HCT116 (cell line): ENCODE data around the gene PIBF1. TPM values are rescaled to one million over a fixed set of nuclear protein-coding genes. Genes with fewer than 3 reads are reported as not detected.

ENCODE experiments used
- ATAC-seq: fragments of 200-7000 bp; cut with Tn5 transposase; 2 replicates; pipeline ENCODE4 v1.9.1; 2020; ENCODE audit warnings: mild to moderate bottlenecking, moderate library complexity
- Bru-seq: library from RNA; stranded (reverse); fragments of 400-500 nt; gene quantifications from one replicate; lab custom pipeline; 2021; lab: Mats Ljungman, UMichigan
- BruChase-seq, 2 experiments: library from RNA; stranded (reverse); fragments of 400-500 nt; gene quantifications; one replicate each; lab custom pipeline; 2021; lab: Mats Ljungman, UMichigan
- BruUV-seq: library from RNA; stranded (reverse); fragments of 400-500 nt; replicated peaks from 2 replicates; lab custom pipeline; 2021; lab: Mats Ljungman, UMichigan
- CTCF ChIA-PET: fragments of 300-600 bp; sonication (Branson Sonifier 250); formaldehyde crosslinking; loops from one replicate; lab custom pipeline; 2021; ENCODE audit warnings: antibody characterized with exemption; lab: Charles Lee
- POLR2A ChIA-PET: fragments of 300-600, 350-600 bp; sonication (Branson Sonifier 250); formaldehyde crosslinking; loops from one replicate; lab custom pipeline; 2021; ENCODE audit warnings: antibody characterized with exemption; lab: Charles Lee
- RAD21 ChIA-PET, 2 experiments: fragments of 300-600 bp; sonication (Branson Sonifier 250); formaldehyde crosslinking; loops; one replicate each; lab custom pipeline; 2023; ENCODE audit warnings: low total read pairs in 2 of 2; ENCODE audit not compliant: uncharacterized antibody in 2 of 2, unreplicated experiment in 2 of 2, low non-redundant PET in 1 of 2; lab: Charles Lee
- DNase-seq: peaks from one replicate; pipeline ENCODE4 v3.0.0-alpha.2; 2010; ENCODE audit warnings: low read depth, low spot score
- H2AFZ ChIP-seq: fragments of 200-600 bp; shearing (Covaris generic), sonication (generic); 2 replicates; pipeline ENCODE4 v1.6.1; 2017; ENCODE audit warnings: low read depth, mixed run types, mixed read lengths, antibody characterized with exemption, low read length; ENCODE audit not compliant: poor library complexity, severe bottlenecking
- H3K27ac ChIP-seq: 2 replicates; pipeline ENCODE4 v1.5.1; 2012; ENCODE audit warnings: low read depth, low read length
- H3K27me3 ChIP-seq: fragments of 200-600 bp; sonication (generic); 2 replicates; pipeline ENCODE4 v1.6.1; 2016; ENCODE audit warnings: mixed run types, low read length, mixed read lengths; ENCODE audit not compliant: insufficient read depth
- H3K36me3 ChIP-seq, 2 experiments: fragments of 200-500 bp in 1 of 2; fragments of 200-600 bp in 1 of 2; sonication (Bioruptor generic) in 1 of 2; sonication (generic) in 1 of 2; 2 replicates each; pipeline versions ENCODE4 v1.5.1 to v1.6.1; 2014 to 2016; ENCODE audit warnings: low read length in 2 of 2, inconsistent platforms in 1 of 2, mixed read lengths in 1 of 2, mixed run types in 1 of 2; ENCODE audit not compliant: insufficient read depth in 2 of 2, control insufficient read depth in 1 of 2
- H3K4me1 ChIP-seq, 2 experiments: fragments of 200-600 bp in 1 of 2; sonication (generic) in 1 of 2; 2 replicates each; pipeline versions ENCODE4 v1.5.1 to v1.6.1; 2012 to 2017; ENCODE audit warnings: low read length in 2 of 2, inconsistent platforms in 1 of 2, mild to moderate bottlenecking in 1 of 2, mixed read lengths in 1 of 2, mixed run types in 1 of 2, moderate library complexity in 1 of 2; ENCODE audit not compliant: insufficient read depth in 2 of 2, control insufficient read depth in 1 of 2
- H3K4me2 ChIP-seq: fragments of 200-600 bp; sonication (generic); 2 replicates; pipeline ENCODE4 v1.6.1; 2017; ENCODE audit warnings: mixed run types, low read length, mixed read lengths
- H3K4me3 ChIP-seq, 2 experiments: fragments of 200-600 bp in 1 of 2; sonication (generic) in 1 of 2; replicated peaks in 1 of 2; 2 replicates each; pipeline ENCODE4 v1.5.1; 2011 to 2016; ENCODE audit warnings: low read length in 2 of 2, control low read depth in 1 of 2, low read depth in 1 of 2, mild to moderate bottlenecking in 1 of 2, mixed read lengths in 1 of 2, mixed run types in 1 of 2
- H3K79me2 ChIP-seq: fragments of 200-600 bp; sonication (generic); 2 replicates; pipeline ENCODE4 v1.6.1; 2017; ENCODE audit warnings: mild to moderate bottlenecking, mixed run types, low read length, moderate library complexity, mixed read lengths; ENCODE audit not compliant: insufficient read depth
- H3K9ac ChIP-seq: fragments of 200-600 bp; sonication (generic); 2 replicates; pipeline ENCODE4 v1.6.1; 2016; ENCODE audit warnings: low read length, mixed read lengths
- H3K9me2 ChIP-seq: fragments of 200-600 bp; sonication (generic), shearing (Covaris generic); 2 replicates; pipeline ENCODE4 v1.6.1; 2017; ENCODE audit warnings: mixed run types, mild to moderate bottlenecking, moderate library complexity; ENCODE audit not compliant: insufficient read depth
- H3K9me3 ChIP-seq, 2 experiments: fragments of 200-500 bp in 1 of 2; fragments of 200-600 bp in 1 of 2; sonication (Bioruptor generic) in 1 of 2; sonication (generic) in 1 of 2; 2 replicates each; pipeline ENCODE4 v1.6.1; 2014 to 2017; ENCODE audit warnings: low read length in 2 of 2, mixed read lengths in 2 of 2, inconsistent platforms in 1 of 2, low read depth in 1 of 2, mild to moderate bottlenecking in 1 of 2, mixed run types in 1 of 2, moderate library complexity in 1 of 2; ENCODE audit not compliant: control insufficient read depth in 1 of 2, insufficient read depth in 1 of 2
- H4K20me1 ChIP-seq: fragments of 200-600 bp; sonication (generic), shearing (Covaris generic); 2 replicates; pipeline ENCODE4 v1.6.1; 2017; ENCODE audit warnings: mixed run types, mild to moderate bottlenecking, moderate library complexity; ENCODE audit not compliant: insufficient read depth
- CBX3 ChIP-seq: IDR thresholded peaks from 2 replicates; pipeline ENCODE4 v1.6.1; 2012; ENCODE audit warnings: low read depth
- CEBPB ChIP-seq: IDR thresholded peaks from 2 replicates; pipeline ENCODE4 v1.6.1; 2012; ENCODE audit warnings: low read depth
- EGR1 ChIP-seq: IDR thresholded peaks from 2 replicates; pipeline ENCODE4 v1.6.1; 2012; ENCODE audit warnings: low read depth
- ELF1 ChIP-seq: IDR thresholded peaks from 2 replicates; pipeline ENCODE4 v1.6.1; 2012; ENCODE audit warnings: low read depth, borderline replicate concordance
- EZH2 ChIP-seq: fragments of 200-600 bp; sonication (generic); IDR thresholded peaks from 2 replicates; pipeline ENCODE4 v1.6.1; 2017; ENCODE audit warnings: antibody characterized with exemption, mixed run types
- FOSL1 ChIP-seq: IDR thresholded peaks from 2 replicates; pipeline ENCODE4 v1.6.1; 2012; ENCODE audit warnings: low read depth
- POLR2A ChIP-seq: IDR thresholded peaks from 2 replicates; pipeline ENCODE4 v1.7.0; 2011; ENCODE audit warnings: borderline replicate concordance; ENCODE audit not compliant: insufficient read depth, insufficient read length; ENCODE audit errors: extremely low read depth
- POLR2AphosphoS5 ChIP-seq: IDR thresholded peaks from 2 replicates; pipeline ENCODE4 v1.6.1; 2011; ENCODE audit warnings: mild to moderate bottlenecking, low read depth, low read length, moderate library complexity
- SIN3A ChIP-seq: IDR thresholded peaks from 2 replicates; pipeline ENCODE4 v1.6.1; 2012; ENCODE audit warnings: low read depth
- SP1 ChIP-seq: IDR thresholded peaks from 2 replicates; pipeline ENCODE4 v1.6.1; 2012; ENCODE audit warnings: low read depth
- SRF ChIP-seq: IDR thresholded peaks from 2 replicates; pipeline ENCODE4 v1.6.1; 2012; ENCODE audit warnings: low read depth
- YY1 ChIP-seq: IDR thresholded peaks from 2 replicates; pipeline ENCODE4 v1.6.1; 2011; ENCODE audit warnings: low read length, low read depth, moderate library complexity, mild to moderate bottlenecking; ENCODE audit not compliant: insufficient replicate concordance; ENCODE audit errors: extremely low read depth
- ZFX ChIP-seq: fragments of 450-650 bp; IDR thresholded peaks from 2 replicates; pipeline ENCODE4 v1.6.1; 2017
- ZNF274 ChIP-seq: fragments of 200-500 bp; sonication (Bioruptor generic); IDR thresholded peaks from 2 replicates; pipeline ENCODE4 v1.6.1; 2014; ENCODE audit warnings: mild to moderate bottlenecking, low read depth, low read length, inconsistent platforms
- intact Hi-C: fragments of 100-400 bp; cut with micrococcal nuclease; formaldehyde crosslinking; loops from 2 replicates; pipeline ENCODE4 v1.10.0; 2022
- long read RNA-seq: library from polyadenylated mRNA; unstranded; transcript quantifications from one replicate; pipeline ENCODE4 v2.0.0, GENCODE V29; 2021; ENCODE audit not compliant: unreplicated experiment
- polyA plus RNA-seq: library from polyadenylated mRNA; unstranded; fragments of >200 nt; gene quantifications from 2 replicates; pipeline ENCODE4 v1.2.1, GENCODE V29; 2012; ENCODE audit warnings: missing spikeins
- total RNA-seq: library from RNA; stranded (reverse); gene quantifications from one replicate; pipeline ENCODE4 v1.2.1, GENCODE V29; 2021; ENCODE audit not compliant: unreplicated experiment
- TF ChIP-seq, protein P1 (sequence below): IDR thresholded peaks from 2 replicates; pipeline ENCODE4 v1.6.1; 2011; ENCODE audit warnings: mild to moderate bottlenecking, low read length, moderate library complexity; ENCODE audit not compliant: insufficient replicate concordance; ENCODE audit errors: extremely low read depth
- TF ChIP-seq, protein P2 (sequence below), 3 experiments: fragments of 200-600 bp in 1 of 3; sonication (generic) in 1 of 3; IDR thresholded peaks in 2 of 3; conservative IDR thresholded peaks in 1 of 3; 2 replicates each; pipeline ENCODE4 v1.5.1; 2012 to 2017; ENCODE audit warnings: low read depth in 2 of 3, low read length in 2 of 3, antibody characterized with exemption in 1 of 3, borderline replicate concordance in 1 of 3, control low read depth in 1 of 3, mild to moderate bottlenecking in 1 of 3, mixed read lengths in 1 of 3, mixed run types in 1 of 3, moderate library complexity in 1 of 3; ENCODE audit not compliant: insufficient read depth in 1 of 3
- TF ChIP-seq, protein P3 (sequence below): IDR thresholded peaks from 2 replicates; pipeline ENCODE4 v1.6.1; 2012

PIBF1 gene, protein sequence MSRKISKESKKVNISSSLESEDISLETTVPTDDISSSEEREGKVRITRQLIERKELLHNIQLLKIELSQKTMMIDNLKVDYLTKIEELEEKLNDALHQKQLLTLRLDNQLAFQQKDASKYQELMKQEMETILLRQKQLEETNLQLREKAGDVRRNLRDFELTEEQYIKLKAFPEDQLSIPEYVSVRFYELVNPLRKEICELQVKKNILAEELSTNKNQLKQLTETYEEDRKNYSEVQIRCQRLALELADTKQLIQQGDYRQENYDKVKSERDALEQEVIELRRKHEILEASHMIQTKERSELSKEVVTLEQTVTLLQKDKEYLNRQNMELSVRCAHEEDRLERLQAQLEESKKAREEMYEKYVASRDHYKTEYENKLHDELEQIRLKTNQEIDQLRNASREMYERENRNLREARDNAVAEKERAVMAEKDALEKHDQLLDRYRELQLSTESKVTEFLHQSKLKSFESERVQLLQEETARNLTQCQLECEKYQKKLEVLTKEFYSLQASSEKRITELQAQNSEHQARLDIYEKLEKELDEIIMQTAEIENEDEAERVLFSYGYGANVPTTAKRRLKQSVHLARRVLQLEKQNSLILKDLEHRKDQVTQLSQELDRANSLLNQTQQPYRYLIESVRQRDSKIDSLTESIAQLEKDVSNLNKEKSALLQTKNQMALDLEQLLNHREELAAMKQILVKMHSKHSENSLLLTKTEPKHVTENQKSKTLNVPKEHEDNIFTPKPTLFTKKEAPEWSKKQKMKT
- total RNA-seq (21.1 TPM), Bru-seq, nascent RNA (percentile 84 among the genes with signal in this experiment), BruChase-seq, experiment 1, labeled RNA remaining after a 6-hour chase (percentile 56 among the genes with signal in this experiment), BruChase-seq, experiment 2, labeled RNA remaining after a 2-hour chase (percentile 62 among the genes with signal in this experiment)
- polyA plus RNA-seq, result 6.3 and 6.6 TPM in 2 replicates
- long read RNA-seq, transcript PIBF1-201 (18 exons, 3,154 nt), result major isoform, 28 of 44 reads
- long read RNA-seq, partial matches to known transcripts, result 4 of 44 reads
- long read RNA-seq, other reads (novel, unspliced or antisense), result 12 of 44 reads

DNA sequence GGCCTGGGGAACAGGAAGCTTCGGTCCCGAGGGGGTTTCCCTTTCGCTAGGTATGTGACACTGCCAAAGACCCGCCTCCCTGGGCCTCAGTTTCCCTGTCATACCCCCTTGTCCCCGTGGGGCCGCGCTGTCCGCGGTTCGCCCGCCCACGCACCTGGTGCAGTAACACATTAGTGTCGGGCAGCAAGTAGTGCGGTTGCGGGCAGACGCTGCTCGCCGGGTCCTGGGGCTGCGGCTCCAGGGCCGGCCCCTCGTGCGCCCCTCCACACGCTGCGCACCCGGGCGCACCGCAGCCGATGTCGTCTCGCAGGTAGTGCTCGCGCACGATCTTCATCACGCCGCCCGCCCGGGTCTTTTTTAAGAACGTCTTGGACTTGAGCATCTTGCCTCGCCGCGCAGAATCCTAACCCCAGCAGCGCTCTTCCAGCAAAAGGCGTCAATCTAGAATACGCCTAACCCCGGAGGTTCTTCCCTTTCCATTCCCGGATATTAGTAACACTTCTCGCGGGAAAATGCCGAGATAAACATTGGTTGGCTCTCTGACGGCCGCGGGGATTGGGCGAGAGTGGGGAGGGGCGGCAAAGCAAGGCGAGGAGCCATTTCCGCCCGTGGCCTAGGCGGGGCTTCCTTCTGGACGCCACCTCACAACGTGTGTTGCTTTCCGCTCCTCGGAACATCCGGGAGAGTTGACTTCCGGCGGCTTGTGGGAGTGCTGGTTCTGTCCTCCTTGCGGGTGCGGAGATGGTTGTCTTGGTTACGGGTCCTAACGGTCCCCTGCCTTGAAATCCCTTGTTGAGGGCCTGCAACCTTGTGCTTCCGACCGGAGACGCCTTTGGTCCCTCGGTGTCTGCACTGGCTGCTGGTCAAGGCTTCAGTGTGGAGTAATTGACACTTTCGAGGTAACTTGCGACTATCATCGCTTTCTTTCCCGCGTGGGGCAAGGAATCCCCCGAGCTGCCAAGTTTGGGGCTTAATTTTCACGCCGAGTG lies at the start of gene PIBF1, which contains the start of gene DIS3:
TSS of gene PIBF1 (plus strand) at position 683 of the 989 bp plus-strand sequence. CDS start 1,337 bp downstream, outside the sequence.
TSS of gene DIS3 (minus strand) at position 450 of the 989 bp plus-strand sequence. CDS start at position 382, 68 bp downstream.
- H3K9me2 ChIP-seq, result no peaks in the 10 kb centered on the region
- ChIA-PET POLR2A (no interaction called here), RAD21 (no interaction called here), CTCF (no interaction called here)
- peak within 1 kb of the TSS; percentile 88 to 94 for H3K4me3 ChIP-seq
- intact Hi-C loops, result loop anchor here (5.0 kb wide), 1 partner anchor 54 kb away; the partner anchor contains the start of genes BORA and MZT1
- no peaks in the 10 kb centered on the region for H4K20me1 ChIP-seq
- peak within 1 kb of the TSS; percentile 82 for H3K27ac ChIP-seq
- peak within 1 kb of the TSS; percentile 89 for H3K9ac ChIP-seq
- BruUV-seq, result no TSS peak
- no peak within 1 kb of the TSS for H2AFZ ChIP-seq
- peaks cover 24 to 38% of the 10 kb centered on the region in 2 experiments; a peak in 3 of 4 replicates for H3K36me3 ChIP-seq
- H3K27me3 ChIP-seq, result no peaks in the 10 kb centered on the region
- DNase-seq (peak; percentile 96), ATAC-seq (peak; percentile 96)
- H3K4me2 ChIP-seq, result peak within 1 kb of the TSS; percentile 86
- H3K9me3 ChIP-seq, result no peaks in the 10 kb centered on the region
- H3K4me1 ChIP-seq, result peaks cover 5 to 14% of the 10 kb centered on the region in 2 experiments
- peaks cover 93% of the 10 kb centered on the region for H3K79me2 ChIP-seq
- peak; percentile 35; the same call in 1 of the 2 replicates for TF ChIP-seq ZFX
- TF ChIP-seq CBX3, result no peak; the same call in 1 of the 2 replicates
- peak; percentile 83 for TF ChIP-seq POLR2A
- TF ChIP-seq, protein P1, sequence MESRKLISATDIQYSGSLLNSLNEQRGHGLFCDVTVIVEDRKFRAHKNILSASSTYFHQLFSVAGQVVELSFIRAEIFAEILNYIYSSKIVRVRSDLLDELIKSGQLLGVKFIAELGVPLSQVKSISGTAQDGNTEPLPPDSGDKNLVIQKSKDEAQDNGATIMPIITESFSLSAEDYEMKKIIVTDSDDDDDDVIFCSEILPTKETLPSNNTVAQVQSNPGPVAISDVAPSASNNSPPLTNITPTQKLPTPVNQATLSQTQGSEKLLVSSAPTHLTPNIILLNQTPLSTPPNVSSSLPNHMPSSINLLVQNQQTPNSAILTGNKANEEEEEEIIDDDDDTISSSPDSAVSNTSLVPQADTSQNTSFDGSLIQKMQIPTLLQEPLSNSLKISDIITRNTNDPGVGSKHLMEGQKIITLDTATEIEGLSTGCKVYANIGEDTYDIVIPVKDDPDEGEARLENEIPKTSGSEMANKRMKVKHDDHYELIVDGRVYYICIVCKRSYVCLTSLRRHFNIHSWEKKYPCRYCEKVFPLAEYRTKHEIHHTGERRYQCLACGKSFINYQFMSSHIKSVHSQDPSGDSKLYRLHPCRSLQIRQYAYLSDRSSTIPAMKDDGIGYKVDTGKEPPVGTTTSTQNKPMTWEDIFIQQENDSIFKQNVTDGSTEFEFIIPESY, result peak; percentile 92
- TF ChIP-seq, protein P2, sequence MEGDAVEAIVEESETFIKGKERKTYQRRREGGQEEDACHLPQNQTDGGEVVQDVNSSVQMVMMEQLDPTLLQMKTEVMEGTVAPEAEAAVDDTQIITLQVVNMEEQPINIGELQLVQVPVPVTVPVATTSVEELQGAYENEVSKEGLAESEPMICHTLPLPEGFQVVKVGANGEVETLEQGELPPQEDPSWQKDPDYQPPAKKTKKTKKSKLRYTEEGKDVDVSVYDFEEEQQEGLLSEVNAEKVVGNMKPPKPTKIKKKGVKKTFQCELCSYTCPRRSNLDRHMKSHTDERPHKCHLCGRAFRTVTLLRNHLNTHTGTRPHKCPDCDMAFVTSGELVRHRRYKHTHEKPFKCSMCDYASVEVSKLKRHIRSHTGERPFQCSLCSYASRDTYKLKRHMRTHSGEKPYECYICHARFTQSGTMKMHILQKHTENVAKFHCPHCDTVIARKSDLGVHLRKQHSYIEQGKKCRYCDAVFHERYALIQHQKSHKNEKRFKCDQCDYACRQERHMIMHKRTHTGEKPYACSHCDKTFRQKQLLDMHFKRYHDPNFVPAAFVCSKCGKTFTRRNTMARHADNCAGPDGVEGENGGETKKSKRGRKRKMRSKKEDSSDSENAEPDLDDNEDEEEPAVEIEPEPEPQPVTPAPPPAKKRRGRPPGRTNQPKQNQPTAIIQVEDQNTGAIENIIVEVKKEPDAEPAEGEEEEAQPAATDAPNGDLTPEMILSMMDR (IDR thresholded peaks at IDR 0.05 in 2 of 3, conservative IDR thresholded peaks at IDR 0.05 in 1 of 3; ENCODE audit: borderline replicate concordance in 1 of 3, insufficient read depth in 1 of 3, low read depth in 2 of 3, low read length in 2 of 3), result peak in 1 of 3 experiments; percentile 29; a peak in 1 of 6 replicates
- TF ChIP-seq CEBPB, result no peak
- no peak for TF ChIP-seq EZH2
- TF ChIP-seq SIN3A, result peak; percentile 76
- TF ChIP-seq EGR1, result peak; percentile 74; the same call in 1 of the 2 replicates
- TF ChIP-seq, protein P3, sequence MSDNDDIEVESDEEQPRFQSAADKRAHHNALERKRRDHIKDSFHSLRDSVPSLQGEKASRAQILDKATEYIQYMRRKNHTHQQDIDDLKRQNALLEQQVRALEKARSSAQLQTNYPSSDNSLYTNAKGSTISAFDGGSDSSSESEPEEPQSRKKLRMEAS, result peak; percentile 60
- TF ChIP-seq SP1, result peak; percentile 75
- TF ChIP-seq ELF1, result peak; percentile 72
- no peak for TF ChIP-seq ZNF274
- peak; percentile 51 for TF ChIP-seq YY1
- TF ChIP-seq FOSL1, result no peak
- peak; percentile 84 for TF ChIP-seq POLR2AphosphoS5
- no peak for TF ChIP-seq SRF
